Measurements from ENCODE around the gene CDK5. TPM values are rescaled to one million over a fixed set of nuclear protein-coding genes. Genes with fewer than 3 reads are reported as not detected.

Gene CDK5
- total and polyA plus RNA-seq, 9 of the 15 experiments (the other 6 are each of a cell fraction or from before 2014, with no cell fraction given) = 3.2 to 38.0 (median 27.5) TPM

GRCh38 chr7:151048911-151049463 lies 8.7 kb downstream of the CDK5 start (continued):
- TF ChIP-seq, protein P1, sequence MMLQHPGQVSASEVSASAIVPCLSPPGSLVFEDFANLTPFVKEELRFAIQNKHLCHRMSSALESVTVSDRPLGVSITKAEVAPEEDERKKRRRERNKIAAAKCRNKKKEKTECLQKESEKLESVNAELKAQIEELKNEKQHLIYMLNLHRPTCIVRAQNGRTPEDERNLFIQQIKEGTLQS (IDR thresholded peaks at IDR 0.05) = no peak
- TF ChIP-seq, protein P1 (CRISPR knock-in tag; conservative IDR thresholded peaks at IDR 0.05) = no peak
- TF ChIP-seq, protein P2, sequence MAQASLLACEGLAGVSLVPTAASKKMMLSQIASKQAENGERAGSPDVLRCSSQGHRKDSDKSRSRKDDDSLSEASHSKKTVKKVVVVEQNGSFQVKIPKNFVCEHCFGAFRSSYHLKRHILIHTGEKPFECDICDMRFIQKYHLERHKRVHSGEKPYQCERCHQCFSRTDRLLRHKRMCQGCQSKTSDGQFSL (CRISPR knock-in tag; IDR thresholded peaks at IDR 0.05) = peak; percentile 53; the same call in 1 of the 2 replicates
- TF ChIP-seq, protein P2 (tag; IDR thresholded peaks at IDR 0.05) = no peak
- TF ChIP-seq XRCC5 (IDR thresholded peaks at IDR 0.05; ENCODE audit: low read depth, low read length) (no peak), RBFOX2 (IDR thresholded peaks at IDR 0.05; ENCODE audit: low read depth, low read length) (no peak), MIER1 (IDR thresholded peaks at IDR 0.05; ENCODE audit: low read depth) (no peak), ZFPM2 (CRISPR knock-in tag; IDR thresholded peaks at IDR 0.05) (no peak)
- TF ChIP-seq, protein P3, sequence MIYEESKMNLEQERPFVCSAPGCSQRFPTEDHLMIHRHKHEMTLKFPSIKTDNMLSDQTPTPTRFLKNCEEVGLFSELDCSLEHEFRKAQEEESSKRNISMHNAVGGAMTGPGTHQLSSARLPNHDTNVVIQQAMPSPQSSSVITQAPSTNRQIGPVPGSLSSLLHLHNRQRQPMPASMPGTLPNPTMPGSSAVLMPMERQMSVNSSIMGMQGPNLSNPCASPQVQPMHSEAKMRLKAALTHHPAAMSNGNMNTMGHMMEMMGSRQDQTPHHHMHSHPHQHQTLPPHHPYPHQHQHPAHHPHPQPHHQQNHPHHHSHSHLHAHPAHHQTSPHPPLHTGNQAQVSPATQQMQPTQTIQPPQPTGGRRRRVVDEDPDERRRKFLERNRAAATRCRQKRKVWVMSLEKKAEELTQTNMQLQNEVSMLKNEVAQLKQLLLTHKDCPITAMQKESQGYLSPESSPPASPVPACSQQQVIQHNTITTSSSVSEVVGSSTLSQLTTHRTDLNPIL (CRISPR knock-in tag; IDR thresholded peaks at IDR 0.05) = no peak

Data from K562 (cell line).